Measurements from ENCODE around the gene B4GALT1. TPM values are rescaled to one million over a fixed set of nuclear protein-coding genes. Genes with fewer than 3 reads are reported as not detected.
"Not testable (repeated sequence)": the region's sequence is repeated elsewhere in the genome, so short reads cannot be mapped to it uniquely, and the experiment has no call there.

Gene B4GALT1
- total RNA-seq, 1 donor from 2014 or later, result 80.1 TPM

DNA sequence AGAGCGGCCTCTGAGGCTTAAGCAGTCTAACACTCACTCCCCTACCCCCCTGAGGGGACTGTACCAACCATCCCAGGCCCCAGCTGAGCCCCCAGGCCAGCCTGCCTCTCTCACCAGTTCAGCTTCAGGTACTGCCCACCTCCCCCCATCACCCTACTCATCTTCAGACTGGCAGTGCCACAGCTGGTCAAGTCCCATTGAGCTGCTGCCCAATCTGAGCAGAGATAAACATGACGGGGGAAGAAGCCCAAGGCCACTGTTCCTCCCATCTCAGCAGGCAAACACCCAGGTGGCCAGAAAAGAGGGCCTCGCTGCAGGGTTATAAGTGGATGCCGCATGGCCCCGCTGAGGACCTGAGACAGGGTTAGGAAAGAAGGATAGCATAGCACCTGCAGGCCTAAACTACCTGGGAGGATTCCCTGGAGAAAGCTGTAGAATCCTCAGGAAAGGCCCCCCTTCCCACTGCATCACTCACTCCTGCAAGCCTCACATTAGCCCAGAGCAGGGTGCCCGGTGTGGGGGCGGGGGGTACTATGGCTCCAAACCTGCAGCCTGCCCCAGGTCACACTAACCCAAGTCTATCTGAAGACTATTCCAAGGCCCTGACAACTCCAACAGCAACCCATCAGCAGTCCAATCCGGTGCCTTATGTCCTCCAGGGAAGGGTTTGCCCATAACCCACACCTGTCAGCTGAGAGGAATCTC lies 3.6 kb downstream of the B4GALT1 start:
- H3K4me1 ChIP-seq, result peaks cover 79% of the 10 kb centered on the region
- intact Hi-C loops (cut with DNase I), result no loop called here
- H3K4me3 ChIP-seq, result peak overlapping the region; percentile 93
- ATAC-seq, result no peak
- H3K9me3 ChIP-seq, result no peaks in the 10 kb centered on the region
- no peak for DNase-seq
- TF ChIP-seq, protein P1, sequence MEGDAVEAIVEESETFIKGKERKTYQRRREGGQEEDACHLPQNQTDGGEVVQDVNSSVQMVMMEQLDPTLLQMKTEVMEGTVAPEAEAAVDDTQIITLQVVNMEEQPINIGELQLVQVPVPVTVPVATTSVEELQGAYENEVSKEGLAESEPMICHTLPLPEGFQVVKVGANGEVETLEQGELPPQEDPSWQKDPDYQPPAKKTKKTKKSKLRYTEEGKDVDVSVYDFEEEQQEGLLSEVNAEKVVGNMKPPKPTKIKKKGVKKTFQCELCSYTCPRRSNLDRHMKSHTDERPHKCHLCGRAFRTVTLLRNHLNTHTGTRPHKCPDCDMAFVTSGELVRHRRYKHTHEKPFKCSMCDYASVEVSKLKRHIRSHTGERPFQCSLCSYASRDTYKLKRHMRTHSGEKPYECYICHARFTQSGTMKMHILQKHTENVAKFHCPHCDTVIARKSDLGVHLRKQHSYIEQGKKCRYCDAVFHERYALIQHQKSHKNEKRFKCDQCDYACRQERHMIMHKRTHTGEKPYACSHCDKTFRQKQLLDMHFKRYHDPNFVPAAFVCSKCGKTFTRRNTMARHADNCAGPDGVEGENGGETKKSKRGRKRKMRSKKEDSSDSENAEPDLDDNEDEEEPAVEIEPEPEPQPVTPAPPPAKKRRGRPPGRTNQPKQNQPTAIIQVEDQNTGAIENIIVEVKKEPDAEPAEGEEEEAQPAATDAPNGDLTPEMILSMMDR (IDR thresholded peaks at IDR 0.05), result no peak
- H3K27me3 ChIP-seq, result no peaks in the 10 kb centered on the region
- H3K27ac ChIP-seq, result peak overlapping the region; percentile 97
- no peaks in the 10 kb centered on the region for H3K36me3 ChIP-seq

DNA sequence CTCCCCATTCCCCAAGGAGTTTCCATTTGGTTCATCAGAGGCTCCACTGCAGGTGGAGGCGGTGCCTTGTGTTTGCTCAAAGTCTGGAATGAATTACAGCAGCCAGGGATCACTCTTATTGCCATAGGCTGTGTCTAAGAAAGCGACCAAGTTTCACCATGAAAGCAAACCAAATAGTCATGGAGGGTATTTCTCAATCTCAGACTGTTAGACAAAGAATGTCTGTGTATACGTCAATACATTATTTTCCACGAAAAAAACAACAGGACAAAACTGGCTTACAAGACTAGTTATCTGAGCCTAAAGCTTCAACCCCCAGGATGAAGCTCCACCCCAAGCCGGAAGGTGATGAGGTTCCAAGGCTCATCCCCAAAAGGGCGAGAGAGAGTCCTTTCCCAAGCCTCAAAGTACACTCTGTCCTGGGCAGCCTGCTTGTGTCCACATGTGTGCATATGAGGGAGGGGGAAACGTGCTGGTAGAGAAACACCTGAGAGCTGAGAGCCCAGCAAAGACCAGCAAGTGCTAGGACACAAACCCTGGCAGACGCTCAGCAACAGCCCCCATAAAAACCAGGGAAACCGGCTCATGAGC lies 4.3 kb downstream of the B4GALT1 start:
- Histone ChIP-seq H3K27me3 (no peaks in the 10 kb centered on the region), H3K4me1 (peaks cover 80% of the 10 kb centered on the region), H3K36me3 (no peaks in the 10 kb centered on the region), H3K4me3 (peak overlapping the region; percentile 93), H3K27ac (peak overlapping the region; percentile 97), H3K9me3 (no peaks in the 10 kb centered on the region)
- TF ChIP-seq, protein P1 (IDR thresholded peaks at IDR 0.05), result no peak
- intact Hi-C loops (cut with DNase I), result no loop called here
- ATAC-seq (peak; percentile 0), DNase-seq (no peak)

DNA sequence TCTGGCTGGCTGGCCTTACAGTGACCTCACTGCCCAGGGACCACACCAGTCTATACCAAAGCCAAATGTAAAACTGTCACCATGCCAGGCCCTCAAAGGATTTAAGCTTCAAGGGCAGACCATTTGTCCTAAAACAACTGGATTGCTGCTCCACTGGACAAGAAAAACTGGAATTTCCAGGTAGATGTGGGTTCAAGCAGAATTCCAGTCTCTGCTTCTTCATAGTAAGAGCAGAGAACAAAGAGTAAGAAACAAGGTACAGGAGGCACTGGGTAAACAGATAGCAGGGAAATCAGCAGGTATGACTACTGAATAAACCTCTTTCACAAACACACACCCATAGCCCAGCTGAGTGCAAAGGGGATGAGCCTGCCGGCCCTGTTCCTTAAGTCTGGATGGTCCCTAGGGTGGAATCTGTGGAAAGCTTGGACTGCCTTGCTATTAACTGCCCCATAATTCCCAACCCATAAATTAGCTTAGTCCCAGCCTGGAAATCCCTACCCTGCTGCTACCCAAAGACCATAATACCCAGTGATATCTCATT lies 5.5 kb downstream of the B4GALT1 start:
- intact Hi-C loops (cut with DNase I), result no loop called here
- TF ChIP-seq, protein P1 (IDR thresholded peaks at IDR 0.05), result no peak
- no peaks in the 10 kb centered on the region for H3K9me3 ChIP-seq
- no peak for DNase-seq
- H3K27ac ChIP-seq, result peak overlapping the region; percentile 97
- H3K36me3 ChIP-seq, result no peaks in the 10 kb centered on the region
- peak; percentile 44 for ATAC-seq
- H3K4me1 ChIP-seq, result peaks cover 87% of the 10 kb centered on the region
- no peak overlapping the region for H3K4me3 ChIP-seq
- H3K27me3 ChIP-seq, result no peaks in the 10 kb centered on the region

DNA sequence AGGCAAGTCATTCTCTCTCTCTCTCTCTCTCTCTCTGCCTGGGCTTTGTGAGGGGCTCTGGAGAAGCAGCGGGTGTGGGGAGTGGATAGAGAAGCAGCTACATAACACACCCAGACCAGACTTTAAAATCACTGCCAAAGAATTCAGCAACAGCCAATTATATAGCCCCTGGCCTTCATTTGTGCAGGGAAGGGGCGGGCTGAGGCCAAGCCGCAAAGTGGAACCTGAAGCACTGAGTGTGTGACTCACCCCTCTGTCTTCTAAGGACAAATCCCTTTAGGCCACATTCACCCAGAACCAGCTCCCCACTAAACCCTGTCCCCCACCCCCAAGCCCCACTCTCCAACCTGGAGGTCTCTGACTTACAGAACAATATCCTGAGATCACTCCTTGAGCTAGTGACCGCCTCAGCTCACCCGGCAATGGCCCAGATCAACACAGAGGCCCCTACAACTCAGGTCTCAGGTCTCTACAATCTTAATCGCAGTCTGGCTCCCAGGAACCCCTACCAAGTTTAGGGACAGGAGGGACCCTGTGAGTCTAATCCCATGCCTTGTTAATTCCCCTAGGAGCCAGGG lies 6.0 kb downstream of the B4GALT1 start:
- Histone ChIP-seq H3K9me3 (no peaks in the 10 kb centered on the region), H3K27me3 (no peaks in the 10 kb centered on the region), H3K4me1 (peaks cover 92% of the 10 kb centered on the region), H3K4me3 (no peak overlapping the region), H3K27ac (peak overlapping the region; percentile 97), H3K36me3 (no peaks in the 10 kb centered on the region)
- intact Hi-C loops (cut with DNase I), result no loop called here
- ATAC-seq, result peak; percentile 69
- DNase-seq, result peak; percentile 87
- TF ChIP-seq, protein P1 (IDR thresholded peaks at IDR 0.05), result no peak

DNA sequence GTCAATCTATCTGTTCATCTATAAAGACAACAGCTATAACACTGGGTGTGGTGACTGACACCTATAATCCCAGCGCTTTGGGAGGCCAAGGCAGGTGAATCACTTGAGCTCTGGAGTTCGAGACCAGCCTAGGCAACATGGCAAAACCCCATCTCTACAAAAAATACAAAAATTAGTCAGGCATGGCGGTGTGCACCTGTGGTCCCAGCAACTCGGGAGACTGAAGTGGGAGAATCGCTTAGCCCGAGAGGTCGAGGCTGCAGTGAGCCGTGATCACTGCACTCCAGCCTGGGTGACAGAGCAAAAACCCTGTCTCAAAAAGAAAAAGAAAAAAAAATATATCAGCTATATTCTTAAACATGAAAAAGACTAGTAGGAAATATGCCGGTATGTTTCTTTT lies 6.7 kb downstream of the B4GALT1 start:
- H3K27me3 ChIP-seq; intact Hi-C loops (cut with DNase I); ATAC-seq; DNase-seq; H3K4me3 ChIP-seq; H3K9me3 ChIP-seq; H3K36me3 ChIP-seq: not testable (repeated sequence)
- peak overlapping the region; percentile 97 for H3K27ac ChIP-seq
- H3K4me1 ChIP-seq, result peaks cover 98% of the 10 kb centered on the region

DNA sequence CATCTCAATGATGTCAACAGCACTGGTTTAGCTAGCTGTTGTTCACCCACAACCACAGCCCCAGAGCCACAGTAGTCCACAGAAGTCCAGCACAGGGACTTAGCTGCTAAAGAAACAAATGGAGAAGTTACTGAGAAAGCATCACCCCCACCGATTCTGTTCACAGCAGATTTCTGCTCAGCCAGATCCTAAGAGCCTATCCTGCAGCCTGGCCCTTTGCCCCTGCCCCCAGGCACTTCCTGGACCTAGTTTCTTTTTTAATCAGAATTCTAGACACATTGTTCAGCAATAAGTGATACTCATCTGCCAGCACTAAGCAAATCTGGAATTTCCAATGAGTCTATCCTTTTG lies 7.4 kb downstream of the B4GALT1 start:
- DNase-seq, result peak; percentile 74
- Histone ChIP-seq H3K4me1 (peaks cover 98% of the 10 kb centered on the region), H3K27me3 (no peaks in the 10 kb centered on the region), H3K9me3 (no peaks in the 10 kb centered on the region), H3K36me3 (no peaks in the 10 kb centered on the region), H3K27ac (peak overlapping the region; percentile 97), H3K4me3 (peak overlapping the region; percentile 5)
- TF ChIP-seq, protein P1 (IDR thresholded peaks at IDR 0.05), result no peak
- intact Hi-C loops (cut with DNase I), result no loop called here
- ATAC-seq, result peak; percentile 46
